ENCODE data around the gene ACKR1. TPM values are rescaled to one million over a fixed set of nuclear protein-coding genes. Genes with fewer than 3 reads are reported as not detected.

The ACKR1 gene
- polyA plus RNA-seq, 1 donor (not counting 4 experiments of a cell fraction or from before 2014, with no cell fraction given): not detected

- Histone ChIP-seq H3K9ac (ENCODE audit: control insufficient read depth, extremely low read depth, insufficient read depth, low read length) (no peak overlapping the region), H3K27ac (ENCODE audit: control insufficient read depth, insufficient read depth, low read length) (no peak overlapping the region), H3K27me3 (ENCODE audit: control insufficient read depth, extremely low read depth, insufficient read depth, low read length) (peaks cover 24% of the 10 kb centered on the region), H3K36me3 (ENCODE audit: control insufficient read depth in 2 of 2, extremely low read depth in 1 of 2, insufficient read depth in 2 of 2, low read length in 2 of 2) (no peaks in the 10 kb centered on the region), H2AFZ (ENCODE audit: control insufficient read depth, low read length) (no peak overlapping the region), H3K4me2 (ENCODE audit: control insufficient read depth, extremely low read depth, insufficient read depth, low read depth, low read length) (no peak overlapping the region), H3K4me3 (ENCODE audit: control insufficient read depth in 2 of 3, extremely low read depth in 1 of 3, insufficient read depth in 2 of 3, low read depth in 1 of 3, low read length in 3 of 3) (no peak overlapping the region), H3K4me1 (ENCODE audit: control insufficient read depth, extremely low read depth, insufficient read depth, low read length) (no peaks in the 10 kb centered on the region), H4K20me1 (ENCODE audit: control insufficient read depth, extremely low read depth, insufficient read depth, low read length) (no peaks in the 10 kb centered on the region), H3K79me2 (ENCODE audit: control insufficient read depth, insufficient read depth, low read length) (no peaks in the 10 kb centered on the region), H3K9me1 (ENCODE audit: control insufficient read depth, extremely low read depth, insufficient read depth, low read length) (no peaks in the 10 kb centered on the region), H3K9me3 (ENCODE audit: control insufficient read depth, low read depth, low read length) (no peaks in the 10 kb centered on the region)
- dilution Hi-C loops (cut with MboI; ENCODE audit: extremely low pct_ligation_motif_present, low sequenced_read_pairs): no loop called here
- FAIRE-seq (no peak), DNase-seq (ENCODE audit: low read depth, low spot score) (no peak)
- no peak for TF ChIP-seq EZH2 (IDR thresholded peaks at IDR 0.05; ENCODE audit: low read length)
- no peak for TF ChIP-seq CTCF (optimal IDR thresholded peaks at IDR 0.05 in 1 of 3, IDR thresholded peaks at IDR 0.05 in 1 of 3, conservative IDR thresholded peaks at IDR 0.05 in 1 of 3; ENCODE audit: extremely low read depth in 1 of 3, insufficient read depth in 2 of 3, low read length in 3 of 3)
Observed at GRCh38 chr1:159184201-159184600, 20.5 kb upstream of the ACKR1 start.

GRCh38 chr1:159185121-159185520 is 19.6 kb upstream of the ACKR1 start:
- TF ChIP-seq EZH2 (IDR thresholded peaks at IDR 0.05; ENCODE audit: low read length) (no peak), CTCF (optimal IDR thresholded peaks at IDR 0.05 in 1 of 3, IDR thresholded peaks at IDR 0.05 in 1 of 3, conservative IDR thresholded peaks at IDR 0.05 in 1 of 3; ENCODE audit: extremely low read depth in 1 of 3, insufficient read depth in 2 of 3, low read length in 3 of 3) (no peak)
- H4K20me1 ChIP-seq (ENCODE audit: control insufficient read depth, extremely low read depth, insufficient read depth, low read length): no peaks in the 10 kb centered on the region
- peaks cover 31% of the 10 kb centered on the region for H3K27me3 ChIP-seq (ENCODE audit: control insufficient read depth, extremely low read depth, insufficient read depth, low read length)
- no peak overlapping the region for H3K27ac ChIP-seq (ENCODE audit: control insufficient read depth, insufficient read depth, low read length)
- no peak overlapping the region for H3K4me2 ChIP-seq (ENCODE audit: control insufficient read depth, extremely low read depth, insufficient read depth, low read depth, low read length)
- H3K9ac ChIP-seq (ENCODE audit: control insufficient read depth, extremely low read depth, insufficient read depth, low read length): no peak overlapping the region
- no peak overlapping the region for H3K4me3 ChIP-seq (ENCODE audit: control insufficient read depth in 2 of 3, extremely low read depth in 1 of 3, insufficient read depth in 2 of 3, low read depth in 1 of 3, low read length in 3 of 3)
- dilution Hi-C loops (cut with MboI; ENCODE audit: extremely low pct_ligation_motif_present, low sequenced_read_pairs): no loop called here
- no peak for DNase-seq (ENCODE audit: low read depth, low spot score)
- H3K79me2 ChIP-seq (ENCODE audit: control insufficient read depth, insufficient read depth, low read length): no peaks in the 10 kb centered on the region
- no peaks in the 10 kb centered on the region for H3K36me3 ChIP-seq (ENCODE audit: control insufficient read depth in 2 of 2, extremely low read depth in 1 of 2, insufficient read depth in 2 of 2, low read length in 2 of 2)
- no peaks in the 10 kb centered on the region for H3K4me1 ChIP-seq (ENCODE audit: control insufficient read depth, extremely low read depth, insufficient read depth, low read length)
- H2AFZ ChIP-seq (ENCODE audit: control insufficient read depth, low read length): no peak overlapping the region
- no peak for FAIRE-seq
- H3K9me3 ChIP-seq (ENCODE audit: control insufficient read depth, low read depth, low read length): no peaks in the 10 kb centered on the region
- no peaks in the 10 kb centered on the region for H3K9me1 ChIP-seq (ENCODE audit: control insufficient read depth, extremely low read depth, insufficient read depth, low read length)

Data from keratinocyte (primary cell).